H9 (cell line): ENCODE data around the gene SV2C. TPM values are rescaled to one million over a fixed set of nuclear protein-coding genes. Genes with fewer than 3 reads are reported as not detected.

ENCODE experiments used
- DNase-seq: peaks from one replicate; pipeline ENCODE4 v3.0.0-alpha.2; 2017
- H2AFZ ChIP-seq: one replicate; pipeline ENCODE4 v1.6.1; 2013; ENCODE audit warnings: mild to moderate bottlenecking, low read length, control low read depth, moderate library complexity
- H2AK5ac ChIP-seq: 2 replicates; pipeline ENCODE4 v1.6.1; 2013; ENCODE audit warnings: low read length, control low read depth, mixed read lengths; ENCODE audit not compliant: insufficient read length
- H2BK120ac ChIP-seq: one replicate; pipeline ENCODE4 v1.6.1; 2013; ENCODE audit warnings: low read depth, mild to moderate bottlenecking, low read length, control low read depth, inconsistent platforms; ENCODE audit not compliant: poor library complexity, severe bottlenecking
- H2BK12ac ChIP-seq: 2 replicates; pipeline ENCODE4 v1.6.1; 2013; ENCODE audit warnings: low read length, control low read depth, mixed read lengths, low read depth; ENCODE audit not compliant: insufficient read length
- H2BK15ac ChIP-seq: 2 replicates; pipeline ENCODE4 v1.6.1; 2013; ENCODE audit warnings: low read depth, low read length, control low read depth
- H2BK20ac ChIP-seq: one replicate; pipeline ENCODE4 v1.6.1; 2013; ENCODE audit warnings: low read depth, mild to moderate bottlenecking, low read length, control low read depth, inconsistent platforms; ENCODE audit not compliant: poor library complexity, severe bottlenecking
- H2BK5ac ChIP-seq: 2 replicates; pipeline ENCODE4 v1.6.1; 2013; ENCODE audit warnings: low read length, control low read depth, mixed read lengths; ENCODE audit not compliant: insufficient read length
- H3K14ac ChIP-seq: 2 replicates; pipeline ENCODE4 v1.6.1; 2013; ENCODE audit warnings: low read length, control low read depth; ENCODE audit not compliant: insufficient read depth
- H3K18ac ChIP-seq: 2 replicates; pipeline ENCODE4 v1.6.1; 2013; ENCODE audit warnings: low read depth, mild to moderate bottlenecking, mixed read lengths, low read length, control low read depth; ENCODE audit not compliant: insufficient read length
- H3K23ac ChIP-seq: 2 replicates; pipeline ENCODE4 v1.6.1; 2013; ENCODE audit warnings: low read length, control low read depth, mixed read lengths, low read depth; ENCODE audit not compliant: insufficient read length
- H3K23me2 ChIP-seq: 2 replicates; pipeline ENCODE4 v1.6.1; 2013; ENCODE audit warnings: low read depth, mild to moderate bottlenecking, mixed read lengths, low read length, control low read depth; ENCODE audit not compliant: insufficient read length, poor library complexity, severe bottlenecking
- H3K27ac ChIP-seq: 2 replicates; pipeline ENCODE4 v1.5.1; 2013; ENCODE audit warnings: low read length, control low read depth, mixed read lengths, low read depth; ENCODE audit not compliant: insufficient read length
- H3K27me3 ChIP-seq: 2 replicates; pipeline ENCODE4 v1.6.1; 2013; ENCODE audit warnings: low read length, control low read depth, inconsistent platforms; ENCODE audit not compliant: insufficient read depth
- H3K4ac ChIP-seq: 2 replicates; pipeline ENCODE4 v1.6.1; 2013; ENCODE audit warnings: low read depth, mild to moderate bottlenecking, control low read depth, inconsistent platforms, low read length, moderate library complexity
- H3K4me1 ChIP-seq: 2 replicates; pipeline ENCODE4 v1.6.1; 2013; ENCODE audit warnings: low read length, control low read depth, inconsistent platforms; ENCODE audit not compliant: insufficient read depth
- H3K4me2 ChIP-seq: 2 replicates; pipeline ENCODE4 v1.6.1; 2013; ENCODE audit warnings: low read length, control low read depth, mixed read lengths; ENCODE audit not compliant: insufficient read length, insufficient read depth
- H3K56ac ChIP-seq: 2 replicates; pipeline ENCODE4 v1.6.1; 2013; ENCODE audit warnings: low read depth, mild to moderate bottlenecking, mixed read lengths, low read length, control low read depth; ENCODE audit not compliant: insufficient read length
- H3K79me1 ChIP-seq: 2 replicates; pipeline ENCODE4 v1.6.1; 2013; ENCODE audit warnings: low read depth, mild to moderate bottlenecking, moderate library complexity, low read length, control low read depth, inconsistent platforms; ENCODE audit not compliant: insufficient read depth, poor library complexity, severe bottlenecking
- H3K79me2 ChIP-seq: 2 replicates; pipeline ENCODE4 v1.6.1; 2013; ENCODE audit warnings: low read length, control low read depth, inconsistent platforms; ENCODE audit not compliant: insufficient read depth
- H3K9ac ChIP-seq: 2 replicates; pipeline ENCODE4 v1.6.1; 2013; ENCODE audit warnings: low read length, control low read depth, mixed read lengths; ENCODE audit not compliant: insufficient read length; ENCODE audit errors: extremely low read depth
- H3K9me3 ChIP-seq: one replicate; pipeline ENCODE4 v1.6.1; 2013; ENCODE audit warnings: low read depth, low read length, inconsistent platforms; ENCODE audit not compliant: control insufficient read depth
- H3T11ph ChIP-seq: one replicate; pipeline ENCODE4 v1.6.1; 2013; ENCODE audit warnings: mild to moderate bottlenecking, low read length, control low read depth, inconsistent platforms
- H4K20me1 ChIP-seq: one replicate; pipeline ENCODE4 v1.6.1; 2013; ENCODE audit not compliant: control insufficient read depth, insufficient read length, insufficient read depth
- H4K5ac ChIP-seq: 2 replicates; pipeline ENCODE4 v1.6.1; 2013; ENCODE audit warnings: low read depth, mild to moderate bottlenecking, mixed read lengths, low read length, control low read depth; ENCODE audit not compliant: insufficient read length
- H4K8ac ChIP-seq: replicated peaks from 2 replicates; pipeline ENCODE4 v1.6.1; 2013; ENCODE audit warnings: low read length, control low read depth, mixed read lengths, low read depth; ENCODE audit not compliant: insufficient read length
- H4K91ac ChIP-seq: 2 replicates; pipeline ENCODE4 v1.6.1; 2013; ENCODE audit warnings: low read depth, mild to moderate bottlenecking, moderate library complexity, mixed read lengths, low read length, control low read depth; ENCODE audit not compliant: insufficient read length
- H3K27ac Mint-ChIP-seq, 3 experiments: 2 replicates in 2 of 3; 3 replicates in 1 of 3; pipeline ENCODE4 v1.8.0; 2020 to 2021; ENCODE audit warnings: mixed read lengths in 3 of 3, mild to moderate bottlenecking in 1 of 3, moderate library complexity in 1 of 3
- H3K27me3 Mint-ChIP-seq: 2 replicates; pipeline ENCODE4 v1.8.0; 2021; ENCODE audit warnings: low read depth, mild to moderate bottlenecking, moderate library complexity, mixed read lengths
- H3K36me3 Mint-ChIP-seq, 3 experiments: 2 replicates in 2 of 3; 3 replicates in 1 of 3; pipeline ENCODE4 v1.8.0; 2020 to 2021; ENCODE audit warnings: low read depth in 3 of 3, mixed read lengths in 3 of 3; ENCODE audit not compliant: insufficient read depth in 1 of 3
- H3K4me1 Mint-ChIP-seq, 2 experiments: 2 replicates each; pipeline ENCODE4 v1.8.0; 2020; ENCODE audit warnings: mixed read lengths in 2 of 2
- H3K4me3 Mint-ChIP-seq, 2 experiments: 2 replicates in 1 of 2; 3 replicates in 1 of 2; pipeline ENCODE4 v1.8.0; 2020 to 2021; ENCODE audit warnings: mild to moderate bottlenecking in 2 of 2, mixed read lengths in 2 of 2, moderate library complexity in 1 of 2
- H3K9me3 Mint-ChIP-seq, 2 experiments: 2 replicates in 1 of 2; 3 replicates in 1 of 2; pipeline ENCODE4 v1.8.0; 2020; ENCODE audit warnings: mild to moderate bottlenecking in 2 of 2, mixed read lengths in 2 of 2, moderate library complexity in 1 of 2
- CTCF ChIP-seq: fragments of 200-600 bp; sonication (generic); conservative IDR thresholded peaks from 3 replicates; pipeline ENCODE4 v1.8.0; 2021; ENCODE audit warnings: antibody characterized with exemption, mild to moderate bottlenecking
- WGBS: extraction: QIAGEN DNeasy Blood & Tissue Kit; methylation state at CpG from one replicate; pipeline ENCODE4 v1.1.7; 2013; ENCODE audit warnings: missing lambda C conversion rate, low lambda C conversion rate, mixed read lengths; ENCODE audit not compliant: insufficient read length; ENCODE audit errors: extremely low coverage; 5-methylcytosine and 5-hydroxymethylcytosine counted together
- total RNA-seq: library from RNA; stranded (reverse); gene quantifications from 2 replicates; pipeline ENCODE4 v1.2.1, GENCODE V29; 2021

SV2C gene
- total RNA-seq, 1 experiment from 2014 or later: 0.09 TPM

GRCh38 chr5:76165711-76166374 is 82.7 kb downstream of the SV2C start:
- WGBS: no CpG with 5 or more reads among the region's 2 CpGs

More at GRCh38 chr5:76165711-76166374, 82.7 kb downstream of the SV2C start:
- no peak for TF ChIP-seq CTCF
- Mint-ChIP-seq H3K4me1 (0 out of 4 replicates have a peak, but pooled peaks cover 0 to 3% of the 10 kb centered on the region in 2 experiments), H3K27me3 (no peaks in the 10 kb centered on the region), H3K36me3 (no peaks in the 10 kb centered on the region; a peak in 1 of 7 replicates), H3K27ac (no peak overlapping the region), H3K9me3 (peaks cover 3 to 6% of the 10 kb centered on the region in 2 experiments; a peak in 3 of 5 replicates), H3K4me3 (no peak overlapping the region)
- no peak overlapping the region for H3K9ac ChIP-seq
- no peaks in the 10 kb centered on the region for H3K9me3 ChIP-seq
- no peak overlapping the region for H2BK20ac ChIP-seq
- H3K27ac ChIP-seq: no peak overlapping the region
- H4K5ac ChIP-seq: no peak overlapping the region
- no peak overlapping the region for H2BK12ac ChIP-seq
- H2AFZ ChIP-seq: no peak overlapping the region
- no peak overlapping the region for H3K14ac ChIP-seq
- H4K20me1 ChIP-seq: no peaks in the 10 kb centered on the region
- no peak overlapping the region for H2BK120ac ChIP-seq
- H3K23me2 ChIP-seq: no peaks in the 10 kb centered on the region
- no peaks in the 10 kb centered on the region for H3K27me3 ChIP-seq
- H3K18ac ChIP-seq: no peak overlapping the region
- no peak overlapping the region for H3T11ph ChIP-seq
- H4K8ac ChIP-seq: no peak overlapping the region
- no peak overlapping the region for H2BK15ac ChIP-seq
- H2BK5ac ChIP-seq: no peak overlapping the region
- H2AK5ac ChIP-seq: no peak overlapping the region
- H3K56ac ChIP-seq: no peak overlapping the region
- no peak for DNase-seq
- no peak overlapping the region for H3K4me2 ChIP-seq
- H4K91ac ChIP-seq: no peak overlapping the region
- H3K79me2 ChIP-seq: no peaks in the 10 kb centered on the region
- H3K79me1 ChIP-seq: no peaks in the 10 kb centered on the region
- H3K23ac ChIP-seq: no peak overlapping the region
- no peaks in the 10 kb centered on the region for H3K4me1 ChIP-seq
- H3K4ac ChIP-seq: no peak overlapping the region
